HepG2 (cell line): Measurements from ENCODE around the gene EBF4. TPM values are rescaled to one million over a fixed set of nuclear protein-coding genes. Genes with fewer than 3 reads are reported as not detected.

Experiments
- AGO2 ChIP-seq: fragments of 200-400 bp; formaldehyde crosslinking; optimal IDR thresholded peaks from 2 replicates; pipeline ENCODE3; 2017; ENCODE audit warnings: mild to moderate bottlenecking, low read depth, low read length, moderate library complexity
- NFE2L1 ChIP-seq: sonication (generic); formaldehyde crosslinking; IDR thresholded peaks from 2 replicates; pipeline ENCODE4 v1.4.0; 2020; ENCODE audit warnings: missing genetic modification reagents, mild to moderate bottlenecking, borderline replicate concordance
- ZNF124 ChIP-seq: sonication (generic); formaldehyde crosslinking; IDR thresholded peaks from 2 replicates; pipeline ENCODE4 v1.4.0; 2020; ENCODE audit warnings: missing genetic modification reagents
- ZNF138 ChIP-seq: sonication (generic); formaldehyde crosslinking; IDR thresholded peaks from 2 replicates; pipeline ENCODE4 v1.5.0; 2020; ENCODE audit warnings: mild to moderate bottlenecking, low read depth, missing genetic modification reagents
- ZNF451 ChIP-seq: sonication (generic); formaldehyde crosslinking; IDR thresholded peaks from 2 replicates; pipeline ENCODE4 v1.5.0; 2020; ENCODE audit warnings: mild to moderate bottlenecking, missing genetic modification reagents
- polyA plus RNA-seq, 8 experiments: library from polyadenylated mRNA; depleted of rRNA in 3 of 8; stranded (reverse) in 7 of 8; unstranded in 1 of 8; fragments of >200 nt; fragmentation: Illumina TruSeq in 4 of 8; extraction: Trizol in 4 of 8; gene quantifications; 2 replicates each; pipeline versions ENCODE4 v1.2.1 to v1.2.3, GENCODE V29; 2011 to 2016; ENCODE audit warnings: low read depth in 4 of 8, missing spikeins in 1 of 8, mixed read lengths in 1 of 8; ENCODE audit not compliant: insufficient read depth in 1 of 8
- total RNA-seq, 5 experiments: library from RNA; depleted of rRNA; stranded (reverse); fragments of >200 nt; fragmentation: Illumina TruSeq; extraction: Trizol; gene quantifications; 2 replicates each; pipeline ENCODE4 v1.2.3, GENCODE V29; 2016; ENCODE audit warnings: low read depth in 1 of 5
- TF ChIP-seq, protein P1 (sequence below): sonication (generic); formaldehyde crosslinking; IDR thresholded peaks from 2 replicates; pipeline ENCODE4 v1.4.0; 2020; ENCODE audit warnings: mild to moderate bottlenecking, missing genetic modification reagents
- TF ChIP-seq, protein P2 (sequence below): sonication (generic); formaldehyde crosslinking; IDR thresholded peaks from 2 replicates; pipeline ENCODE4 v1.4.0; 2020; ENCODE audit warnings: missing genetic modification reagents
- TF ChIP-seq, protein P3 (sequence below): sonication (generic); formaldehyde crosslinking; IDR thresholded peaks from 2 replicates; pipeline ENCODE4 v1.8.1; 2023; ENCODE audit warnings: mild to moderate bottlenecking, missing genetic modification reagents
- TF ChIP-seq, protein P4 (sequence below): sonication (generic); formaldehyde crosslinking; IDR thresholded peaks from 2 replicates; pipeline ENCODE4 v1.4.0; 2020; ENCODE audit warnings: mild to moderate bottlenecking, low read depth, missing genetic modification reagents
- TF ChIP-seq, protein P5 (sequence below): sonication (generic); formaldehyde crosslinking; IDR thresholded peaks from 2 replicates; pipeline ENCODE4 v1.4.0; 2020; ENCODE audit warnings: missing genetic modification reagents
- TF ChIP-seq, protein P6 (sequence below): sonication (generic); formaldehyde crosslinking; IDR thresholded peaks from 2 replicates; pipeline ENCODE4 v1.4.0; 2020; ENCODE audit warnings: missing genetic modification reagents, borderline replicate concordance

Gene EBF4
- total and polyA plus RNA-seq, 2 of the 13 experiments (the other 11 are each of a cell fraction or from before 2014, with no cell fraction given) = 0.84 to 2.2 TPM

DNA sequence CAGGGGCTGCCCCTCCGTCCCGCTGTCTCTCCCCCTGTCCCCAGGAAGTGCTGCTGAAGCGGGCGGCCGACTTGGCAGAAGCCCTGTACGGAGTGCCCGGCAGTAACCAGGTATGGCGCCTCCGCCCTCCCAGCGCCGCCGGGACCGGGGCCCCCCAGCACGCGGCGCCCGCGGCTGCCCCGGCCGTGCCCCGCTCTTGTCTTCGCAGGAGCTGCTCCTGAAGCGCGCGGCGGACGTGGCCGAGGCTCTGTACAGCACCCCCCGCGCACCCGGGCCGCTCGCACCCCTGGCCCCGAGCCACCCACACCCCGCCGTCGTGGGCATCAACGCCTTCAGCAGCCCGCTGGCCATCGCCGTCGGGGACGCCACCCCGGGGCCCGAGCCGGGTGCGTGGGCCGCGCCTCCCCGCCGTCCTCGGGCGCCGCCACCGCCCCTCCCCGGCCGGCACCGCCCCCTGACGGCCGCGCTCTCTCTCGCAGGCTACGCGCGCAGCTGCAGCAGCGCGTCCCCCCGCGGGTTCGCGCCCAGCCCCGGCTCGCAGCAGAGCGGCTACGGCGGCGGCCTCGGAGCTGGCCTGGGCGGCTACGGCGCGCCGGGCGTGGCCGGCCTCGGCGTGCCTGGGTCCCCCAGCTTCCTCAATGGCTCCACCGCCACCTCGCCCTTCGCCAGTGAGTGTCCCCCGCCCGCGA is 59.4 kb downstream of the EBF4 start (continued):
- TF ChIP-seq, protein P1, sequence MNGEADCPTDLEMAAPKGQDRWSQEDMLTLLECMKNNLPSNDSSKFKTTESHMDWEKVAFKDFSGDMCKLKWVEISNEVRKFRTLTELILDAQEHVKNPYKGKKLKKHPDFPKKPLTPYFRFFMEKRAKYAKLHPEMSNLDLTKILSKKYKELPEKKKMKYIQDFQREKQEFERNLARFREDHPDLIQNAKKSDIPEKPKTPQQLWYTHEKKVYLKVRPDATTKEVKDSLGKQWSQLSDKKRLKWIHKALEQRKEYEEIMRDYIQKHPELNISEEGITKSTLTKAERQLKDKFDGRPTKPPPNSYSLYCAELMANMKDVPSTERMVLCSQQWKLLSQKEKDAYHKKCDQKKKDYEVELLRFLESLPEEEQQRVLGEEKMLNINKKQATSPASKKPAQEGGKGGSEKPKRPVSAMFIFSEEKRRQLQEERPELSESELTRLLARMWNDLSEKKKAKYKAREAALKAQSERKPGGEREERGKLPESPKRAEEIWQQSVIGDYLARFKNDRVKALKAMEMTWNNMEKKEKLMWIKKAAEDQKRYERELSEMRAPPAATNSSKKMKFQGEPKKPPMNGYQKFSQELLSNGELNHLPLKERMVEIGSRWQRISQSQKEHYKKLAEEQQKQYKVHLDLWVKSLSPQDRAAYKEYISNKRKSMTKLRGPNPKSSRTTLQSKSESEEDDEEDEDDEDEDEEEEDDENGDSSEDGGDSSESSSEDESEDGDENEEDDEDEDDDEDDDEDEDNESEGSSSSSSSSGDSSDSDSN = peak; percentile 27; the same call in 1 of the 2 replicates
- TF ChIP-seq ZNF138 (no peak), AGO2 (peak; percentile 8), ZNF124 (CRISPR knock-in tag) (no peak), ZNF451 (peak; percentile 51; the same call in 1 of the 2 replicates), NFE2L1 (no peak)
- TF ChIP-seq, protein P2, sequence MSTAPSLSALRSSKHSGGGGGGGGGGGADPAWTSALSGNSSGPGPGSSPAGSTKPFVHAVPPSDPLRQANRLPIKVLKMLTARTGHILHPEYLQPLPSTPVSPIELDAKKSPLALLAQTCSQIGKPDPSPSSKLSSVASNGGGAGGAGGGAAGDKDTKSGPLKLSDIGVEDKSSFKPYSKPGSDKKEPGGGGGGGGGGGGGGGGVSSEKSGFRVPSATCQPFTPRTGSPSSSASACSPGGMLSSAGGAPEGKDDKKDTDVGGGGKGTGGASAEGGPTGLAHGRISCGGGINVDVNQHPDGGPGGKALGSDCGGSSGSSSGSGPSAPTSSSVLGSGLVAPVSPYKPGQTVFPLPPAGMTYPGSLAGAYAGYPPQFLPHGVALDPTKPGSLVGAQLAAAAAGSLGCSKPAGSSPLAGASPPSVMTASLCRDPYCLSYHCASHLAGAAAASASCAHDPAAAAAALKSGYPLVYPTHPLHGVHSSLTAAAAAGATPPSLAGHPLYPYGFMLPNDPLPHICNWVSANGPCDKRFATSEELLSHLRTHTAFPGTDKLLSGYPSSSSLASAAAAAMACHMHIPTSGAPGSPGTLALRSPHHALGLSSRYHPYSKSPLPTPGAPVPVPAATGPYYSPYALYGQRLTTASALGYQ (CRISPR knock-in tag) = no peak
- TF ChIP-seq, protein P3, sequence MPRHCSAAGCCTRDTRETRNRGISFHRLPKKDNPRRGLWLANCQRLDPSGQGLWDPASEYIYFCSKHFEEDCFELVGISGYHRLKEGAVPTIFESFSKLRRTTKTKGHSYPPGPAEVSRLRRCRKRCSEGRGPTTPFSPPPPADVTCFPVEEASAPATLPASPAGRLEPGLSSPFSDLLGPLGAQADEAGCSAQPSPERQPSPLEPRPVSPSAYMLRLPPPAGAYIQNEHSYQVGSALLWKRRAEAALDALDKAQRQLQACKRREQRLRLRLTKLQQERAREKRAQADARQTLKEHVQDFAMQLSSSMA (CRISPR knock-in tag) = no peak
- TF ChIP-seq, protein P4, sequence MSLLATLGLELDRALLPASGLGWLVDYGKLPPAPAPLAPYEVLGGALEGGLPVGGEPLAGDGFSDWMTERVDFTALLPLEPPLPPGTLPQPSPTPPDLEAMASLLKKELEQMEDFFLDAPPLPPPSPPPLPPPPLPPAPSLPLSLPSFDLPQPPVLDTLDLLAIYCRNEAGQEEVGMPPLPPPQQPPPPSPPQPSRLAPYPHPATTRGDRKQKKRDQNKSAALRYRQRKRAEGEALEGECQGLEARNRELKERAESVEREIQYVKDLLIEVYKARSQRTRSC = no peak
- TF ChIP-seq, protein P5, sequence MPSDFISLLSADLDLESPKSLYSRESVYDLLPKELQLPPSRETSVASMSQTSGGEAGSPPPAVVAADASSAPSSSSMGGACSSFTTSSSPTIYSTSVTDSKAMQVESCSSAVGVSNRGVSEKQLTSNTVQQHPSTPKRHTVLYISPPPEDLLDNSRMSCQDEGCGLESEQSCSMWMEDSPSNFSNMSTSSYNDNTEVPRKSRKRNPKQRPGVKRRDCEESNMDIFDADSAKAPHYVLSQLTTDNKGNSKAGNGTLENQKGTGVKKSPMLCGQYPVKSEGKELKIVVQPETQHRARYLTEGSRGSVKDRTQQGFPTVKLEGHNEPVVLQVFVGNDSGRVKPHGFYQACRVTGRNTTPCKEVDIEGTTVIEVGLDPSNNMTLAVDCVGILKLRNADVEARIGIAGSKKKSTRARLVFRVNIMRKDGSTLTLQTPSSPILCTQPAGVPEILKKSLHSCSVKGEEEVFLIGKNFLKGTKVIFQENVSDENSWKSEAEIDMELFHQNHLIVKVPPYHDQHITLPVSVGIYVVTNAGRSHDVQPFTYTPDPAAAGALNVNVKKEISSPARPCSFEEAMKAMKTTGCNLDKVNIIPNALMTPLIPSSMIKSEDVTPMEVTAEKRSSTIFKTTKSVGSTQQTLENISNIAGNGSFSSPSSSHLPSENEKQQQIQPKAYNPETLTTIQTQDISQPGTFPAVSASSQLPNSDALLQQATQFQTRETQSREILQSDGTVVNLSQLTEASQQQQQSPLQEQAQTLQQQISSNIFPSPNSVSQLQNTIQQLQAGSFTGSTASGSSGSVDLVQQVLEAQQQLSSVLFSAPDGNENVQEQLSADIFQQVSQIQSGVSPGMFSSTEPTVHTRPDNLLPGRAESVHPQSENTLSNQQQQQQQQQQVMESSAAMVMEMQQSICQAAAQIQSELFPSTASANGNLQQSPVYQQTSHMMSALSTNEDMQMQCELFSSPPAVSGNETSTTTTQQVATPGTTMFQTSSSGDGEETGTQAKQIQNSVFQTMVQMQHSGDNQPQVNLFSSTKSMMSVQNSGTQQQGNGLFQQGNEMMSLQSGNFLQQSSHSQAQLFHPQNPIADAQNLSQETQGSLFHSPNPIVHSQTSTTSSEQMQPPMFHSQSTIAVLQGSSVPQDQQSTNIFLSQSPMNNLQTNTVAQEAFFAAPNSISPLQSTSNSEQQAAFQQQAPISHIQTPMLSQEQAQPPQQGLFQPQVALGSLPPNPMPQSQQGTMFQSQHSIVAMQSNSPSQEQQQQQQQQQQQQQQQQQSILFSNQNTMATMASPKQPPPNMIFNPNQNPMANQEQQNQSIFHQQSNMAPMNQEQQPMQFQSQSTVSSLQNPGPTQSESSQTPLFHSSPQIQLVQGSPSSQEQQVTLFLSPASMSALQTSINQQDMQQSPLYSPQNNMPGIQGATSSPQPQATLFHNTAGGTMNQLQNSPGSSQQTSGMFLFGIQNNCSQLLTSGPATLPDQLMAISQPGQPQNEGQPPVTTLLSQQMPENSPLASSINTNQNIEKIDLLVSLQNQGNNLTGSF (CRISPR knock-in tag) = peak; percentile 53; the same call in 1 of the 2 replicates
- TF ChIP-seq, protein P6, sequence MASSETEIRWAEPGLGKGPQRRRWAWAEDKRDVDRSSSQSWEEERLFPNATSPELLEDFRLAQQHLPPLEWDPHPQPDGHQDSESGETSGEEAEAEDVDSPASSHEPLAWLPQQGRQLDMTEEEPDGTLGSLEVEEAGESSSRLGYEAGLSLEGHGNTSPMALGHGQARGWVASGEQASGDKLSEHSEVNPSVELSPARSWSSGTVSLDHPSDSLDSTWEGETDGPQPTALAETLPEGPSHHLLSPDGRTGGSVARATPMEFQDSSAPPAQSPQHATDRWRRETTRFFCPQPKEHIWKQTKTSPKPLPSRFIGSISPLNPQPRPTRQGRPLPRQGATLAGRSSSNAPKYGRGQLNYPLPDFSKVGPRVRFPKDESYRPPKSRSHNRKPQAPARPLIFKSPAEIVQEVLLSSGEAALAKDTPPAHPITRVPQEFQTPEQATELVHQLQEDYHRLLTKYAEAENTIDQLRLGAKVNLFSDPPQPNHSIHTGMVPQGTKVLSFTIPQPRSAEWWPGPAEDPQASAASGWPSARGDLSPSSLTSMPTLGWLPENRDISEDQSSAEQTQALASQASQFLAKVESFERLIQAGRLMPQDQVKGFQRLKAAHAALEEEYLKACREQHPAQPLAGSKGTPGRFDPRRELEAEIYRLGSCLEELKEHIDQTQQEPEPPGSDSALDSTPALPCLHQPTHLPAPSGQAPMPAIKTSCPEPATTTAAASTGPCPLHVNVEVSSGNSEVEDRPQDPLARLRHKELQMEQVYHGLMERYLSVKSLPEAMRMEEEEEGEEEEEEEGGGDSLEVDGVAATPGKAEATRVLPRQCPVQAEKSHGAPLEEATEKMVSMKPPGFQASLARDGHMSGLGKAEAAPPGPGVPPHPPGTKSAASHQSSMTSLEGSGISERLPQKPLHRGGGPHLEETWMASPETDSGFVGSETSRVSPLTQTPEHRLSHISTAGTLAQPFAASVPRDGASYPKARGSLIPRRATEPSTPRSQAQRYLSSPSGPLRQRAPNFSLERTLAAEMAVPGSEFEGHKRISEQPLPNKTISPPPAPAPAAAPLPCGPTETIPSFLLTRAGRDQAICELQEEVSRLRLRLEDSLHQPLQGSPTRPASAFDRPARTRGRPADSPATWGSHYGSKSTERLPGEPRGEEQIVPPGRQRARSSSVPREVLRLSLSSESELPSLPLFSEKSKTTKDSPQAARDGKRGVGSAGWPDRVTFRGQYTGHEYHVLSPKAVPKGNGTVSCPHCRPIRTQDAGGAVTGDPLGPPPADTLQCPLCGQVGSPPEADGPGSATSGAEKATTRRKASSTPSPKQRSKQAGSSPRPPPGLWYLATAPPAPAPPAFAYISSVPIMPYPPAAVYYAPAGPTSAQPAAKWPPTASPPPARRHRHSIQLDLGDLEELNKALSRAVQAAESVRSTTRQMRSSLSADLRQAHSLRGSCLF = no peak
